ENCODE data around the gene CHKB. TPM values are rescaled to one million over a fixed set of nuclear protein-coding genes. Genes with fewer than 3 reads are reported as not detected.

Gene CHKB
- total and polyA plus RNA-seq, 10 of the 15 experiments (the other 5 are each of a cell fraction or from before 2014, with no cell fraction given), result 10.0 to 93.9 (median 57.0) TPM

GRCh38 chr22:50628543-50629134, 46.0 kb upstream of the CHKB start (continued):
- TF ChIP-seq, protein P1, sequence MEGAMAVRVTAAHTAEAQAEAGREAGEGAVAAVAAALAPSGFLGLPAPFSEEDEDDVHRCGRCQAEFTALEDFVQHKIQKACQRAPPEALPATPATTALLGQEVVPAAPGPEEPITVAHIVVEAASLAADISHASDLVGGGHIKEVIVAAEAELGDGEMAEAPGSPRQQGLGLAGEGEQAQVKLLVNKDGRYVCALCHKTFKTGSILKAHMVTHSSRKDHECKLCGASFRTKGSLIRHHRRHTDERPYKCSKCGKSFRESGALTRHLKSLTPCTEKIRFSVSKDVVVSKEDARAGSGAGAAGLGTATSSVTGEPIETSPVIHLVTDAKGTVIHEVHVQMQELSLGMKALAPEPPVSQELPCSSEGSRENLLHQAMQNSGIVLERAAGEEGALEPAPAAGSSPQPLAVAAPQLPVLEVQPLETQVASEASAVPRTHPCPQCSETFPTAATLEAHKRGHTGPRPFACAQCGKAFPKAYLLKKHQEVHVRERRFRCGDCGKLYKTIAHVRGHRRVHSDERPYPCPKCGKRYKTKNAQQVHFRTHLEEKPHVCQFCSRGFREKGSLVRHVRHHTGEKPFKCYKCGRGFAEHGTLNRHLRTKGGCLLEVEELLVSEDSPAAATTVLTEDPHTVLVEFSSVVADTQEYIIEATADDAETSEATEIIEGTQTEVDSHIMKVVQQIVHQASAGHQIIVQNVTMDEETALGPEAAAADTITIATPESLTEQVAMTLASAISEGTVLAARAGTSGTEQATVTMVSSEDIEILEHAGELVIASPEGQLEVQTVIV (IDR thresholded peaks at IDR 0.05; ENCODE audit: borderline replicate concordance, partially characterized antibody), result peak; percentile 57
- no peak for TF ChIP-seq ATF2 (IDR thresholded peaks at IDR 0.05; ENCODE audit: low read length)
- TF ChIP-seq NBN (IDR thresholded peaks at IDR 0.05), result peak; percentile 87
- peak; percentile 16 to 28; a peak in 2 of 4 replicates for TF ChIP-seq IKZF2 (IDR thresholded peaks at IDR 0.05)
- 0 out of 2 replicates have a peak, but pooled peaks have one; percentile 17 for TF ChIP-seq ATF7 (IDR thresholded peaks at IDR 0.05; ENCODE audit: low read depth)

- in situ Hi-C loops (cut with MboI) (no loop called here), intact Hi-C loops (cut with micrococcal nuclease; ENCODE audit: unreplicated experiment) (no loop called here)
- Histone ChIP-seq H3K9ac (ENCODE audit: control insufficient read depth, insufficient read depth, low read length) (peak within 1 kb of the TSS; percentile 87), H3K4me2 (ENCODE audit: control insufficient read depth, insufficient read depth) (peak within 1 kb of the TSS; percentile 85), H3K9me3 (replicated peaks; ENCODE audit: control insufficient read depth, insufficient read depth, low read length) (no peaks in the 10 kb centered on the region), H4K20me1 (ENCODE audit: control insufficient read depth, insufficient read depth) (no peaks in the 10 kb centered on the region), H3K4me1 (ENCODE audit: control insufficient read depth, insufficient read depth, low read length) (peaks cover 7% of the 10 kb centered on the region), H3K27me3 (replicated peaks in 1 of 2; ENCODE audit: control insufficient read depth in 2 of 2, insufficient read depth in 2 of 2, low read length in 1 of 2) (no peaks in the 10 kb centered on the region), H3K27ac (ENCODE audit: control insufficient read depth, insufficient read depth) (peak within 1 kb of the TSS; percentile 79), H2AFZ (ENCODE audit: control insufficient read depth, low read depth, low read length) (peak within 1 kb of the TSS; percentile 93), H3K79me2 (ENCODE audit: control insufficient read depth, insufficient read depth, low read length) (peaks cover 11% of the 10 kb centered on the region), H3K4me3 (peak within 1 kb of the TSS; percentile 95), H3K36me3 (ENCODE audit: control insufficient read depth in 2 of 2, insufficient read depth in 2 of 2, low read length in 1 of 2) (no peaks in the 10 kb centered on the region; a peak in 2 of 4 replicates)
- TSS peak; percentile 86 for BruUV-seq (replicated peaks)
- ChIA-PET POLR2A (interaction anchor here (0.6 to 2.2 kb wide), 4 partner anchors 46 to 303 kb away, joined by 3 to 6 read pairs (median 4); partner anchors contain the start of genes CHKB and SYCE3), RAD21 (ENCODE audit: unreplicated experiment) (interaction anchor here (0.8 kb wide), 1 partner anchor 120 kb away, joined by 3 read pairs; the partner anchor contains the start of genes LMF2 and NCAPH2), CTCF (interaction anchor here (1.0 to 1.3 kb wide), 2 partner anchors 72 to 102 kb away, joined by 3 read pairs; partner anchors contain the start of gene SCO2), SMC1A (ENCODE audit: uncharacterized antibody, unreplicated experiment) (interaction anchor here (1.1 kb wide), 1 partner anchor 64 kb away, joined by 5 read pairs; no protein-coding TSS in a partner anchor)
- DNase-seq (ENCODE audit: low read depth, low spot score) (peak; percentile 11), ATAC-seq (peak; percentile 96), FAIRE-seq (peak; percentile 62)
- WGBS (ENCODE audit: insufficient coverage, insufficient replicate concordance, low lambda C conversion rate, missing lambda C conversion rate), result under 1% methylated on average over 69 of the region's 88 CpGs
- TF ChIP-seq MTA2 (IDR thresholded peaks at IDR 0.05; ENCODE audit: low read depth) (no peak), NR2F1 (conservative IDR thresholded peaks at IDR 0.05) (peak; percentile 88)
- TF ChIP-seq, protein P2, sequence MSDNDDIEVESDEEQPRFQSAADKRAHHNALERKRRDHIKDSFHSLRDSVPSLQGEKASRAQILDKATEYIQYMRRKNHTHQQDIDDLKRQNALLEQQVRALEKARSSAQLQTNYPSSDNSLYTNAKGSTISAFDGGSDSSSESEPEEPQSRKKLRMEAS (IDR thresholded peaks at IDR 0.05; ENCODE audit: low read depth, low read length), result no peak
- TF ChIP-seq, protein P3, sequence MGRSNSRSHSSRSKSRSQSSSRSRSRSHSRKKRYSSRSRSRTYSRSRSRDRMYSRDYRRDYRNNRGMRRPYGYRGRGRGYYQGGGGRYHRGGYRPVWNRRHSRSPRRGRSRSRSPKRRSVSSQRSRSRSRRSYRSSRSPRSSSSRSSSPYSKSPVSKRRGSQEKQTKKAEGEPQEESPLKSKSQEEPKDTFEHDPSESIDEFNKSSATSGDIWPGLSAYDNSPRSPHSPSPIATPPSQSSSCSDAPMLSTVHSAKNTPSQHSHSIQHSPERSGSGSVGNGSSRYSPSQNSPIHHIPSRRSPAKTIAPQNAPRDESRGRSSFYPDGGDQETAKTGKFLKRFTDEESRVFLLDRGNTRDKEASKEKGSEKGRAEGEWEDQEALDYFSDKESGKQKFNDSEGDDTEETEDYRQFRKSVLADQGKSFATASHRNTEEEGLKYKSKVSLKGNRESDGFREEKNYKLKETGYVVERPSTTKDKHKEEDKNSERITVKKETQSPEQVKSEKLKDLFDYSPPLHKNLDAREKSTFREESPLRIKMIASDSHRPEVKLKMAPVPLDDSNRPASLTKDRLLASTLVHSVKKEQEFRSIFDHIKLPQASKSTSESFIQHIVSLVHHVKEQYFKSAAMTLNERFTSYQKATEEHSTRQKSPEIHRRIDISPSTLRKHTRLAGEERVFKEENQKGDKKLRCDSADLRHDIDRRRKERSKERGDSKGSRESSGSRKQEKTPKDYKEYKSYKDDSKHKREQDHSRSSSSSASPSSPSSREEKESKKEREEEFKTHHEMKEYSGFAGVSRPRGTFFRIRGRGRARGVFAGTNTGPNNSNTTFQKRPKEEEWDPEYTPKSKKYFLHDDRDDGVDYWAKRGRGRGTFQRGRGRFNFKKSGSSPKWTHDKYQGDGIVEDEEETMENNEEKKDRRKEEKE (IDR thresholded peaks at IDR 0.05), result no peak
Measured at GRCh38 chr22:50627642-50628542, 45.2 kb upstream of the CHKB start, which contains the start of gene ARSA. TSS of gene ARSA (minus strand) at chr22:50628152. CDS start at chr22:50627779, 373 bp downstream.

Measured in GM12878 (cell line).